Uterus (tissue), 2 donors: ENCODE data around the gene UMODL1.

ENCODE experiments used
- POLR2A ChIP-seq, 2 donors: fragments of 450-650 bp; IDR thresholded peaks; one replicate each; pipeline ENCODE4 v1.6.1; 2016; ENCODE audit warnings: antibody characterized with exemption in 2 of 2, mild to moderate bottlenecking in 1 of 2, moderate library complexity in 1 of 2
- TF ChIP-seq, protein P1 (sequence below), 4 experiments: fragments of 200-600 bp in 2 of 4; fragments of 450-650 bp in 2 of 4; sonication (generic) in 2 of 4; IDR thresholded peaks; one replicate each; pipeline ENCODE4 v1.5.1; 2016 to 2019; ENCODE audit warnings: antibody characterized with exemption in 4 of 4, mild to moderate bottlenecking in 2 of 4, moderate library complexity in 1 of 4

- no peak for TF ChIP-seq POLR2A (IDR thresholded peaks at IDR 0.05)
- TF ChIP-seq, protein P1, sequence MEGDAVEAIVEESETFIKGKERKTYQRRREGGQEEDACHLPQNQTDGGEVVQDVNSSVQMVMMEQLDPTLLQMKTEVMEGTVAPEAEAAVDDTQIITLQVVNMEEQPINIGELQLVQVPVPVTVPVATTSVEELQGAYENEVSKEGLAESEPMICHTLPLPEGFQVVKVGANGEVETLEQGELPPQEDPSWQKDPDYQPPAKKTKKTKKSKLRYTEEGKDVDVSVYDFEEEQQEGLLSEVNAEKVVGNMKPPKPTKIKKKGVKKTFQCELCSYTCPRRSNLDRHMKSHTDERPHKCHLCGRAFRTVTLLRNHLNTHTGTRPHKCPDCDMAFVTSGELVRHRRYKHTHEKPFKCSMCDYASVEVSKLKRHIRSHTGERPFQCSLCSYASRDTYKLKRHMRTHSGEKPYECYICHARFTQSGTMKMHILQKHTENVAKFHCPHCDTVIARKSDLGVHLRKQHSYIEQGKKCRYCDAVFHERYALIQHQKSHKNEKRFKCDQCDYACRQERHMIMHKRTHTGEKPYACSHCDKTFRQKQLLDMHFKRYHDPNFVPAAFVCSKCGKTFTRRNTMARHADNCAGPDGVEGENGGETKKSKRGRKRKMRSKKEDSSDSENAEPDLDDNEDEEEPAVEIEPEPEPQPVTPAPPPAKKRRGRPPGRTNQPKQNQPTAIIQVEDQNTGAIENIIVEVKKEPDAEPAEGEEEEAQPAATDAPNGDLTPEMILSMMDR (IDR thresholded peaks at IDR 0.05): no peak
These were observed 76.4 kb downstream of the UMODL1 start for GRCh38 chr21:42147386-42148020.
